ENCODE data around the gene CMC1.

Gene CMC1

GRCh38 chr3:28243424-28244106 is 2.1 kb downstream of the CMC1 start:
- DNase-seq (ENCODE audit: low read depth) = no peak
- no peak overlapping the region for H3K4me3 ChIP-seq (ENCODE audit: control insufficient read depth, low read depth, low read length)

GRCh38 chr3:28244491-28244890 is 3.1 kb downstream of the CMC1 start:
- no peak overlapping the region for H3K4me3 ChIP-seq (ENCODE audit: control insufficient read depth, low read depth, low read length)
- no peak for DNase-seq (ENCODE audit: low read depth)
- no peak for TF ChIP-seq CTCF (IDR thresholded peaks at IDR 0.05; ENCODE audit: control insufficient read depth, insufficient read depth, low read depth, low read length, missing control alignments)

More at GRCh38 chr3:28243424-28244106, 2.1 kb downstream of the CMC1 start:
- no peak for TF ChIP-seq CTCF (IDR thresholded peaks at IDR 0.05; ENCODE audit: control insufficient read depth, insufficient read depth, low read depth, low read length, missing control alignments)

- no peak for DNase-seq (ENCODE audit: low read depth)
- TF ChIP-seq CTCF (IDR thresholded peaks at IDR 0.05; ENCODE audit: control insufficient read depth, insufficient read depth, low read depth, low read length, missing control alignments) = no peak
- H3K4me3 ChIP-seq (ENCODE audit: control insufficient read depth, low read depth, low read length) = no peak overlapping the region
Observed at GRCh38 chr3:28247286-28247685, 5.9 kb downstream of the CMC1 start.

- no peak for TF ChIP-seq CTCF (IDR thresholded peaks at IDR 0.05; ENCODE audit: control insufficient read depth, insufficient read depth, low read depth, low read length, missing control alignments)
- no peak for DNase-seq (ENCODE audit: low read depth)
- no peak overlapping the region for H3K4me3 ChIP-seq (ENCODE audit: control insufficient read depth, low read depth, low read length)
Observed at GRCh38 chr3:28250999-28251398, 9.6 kb downstream of the CMC1 start.

GRCh38 chr3:28252001-28252431 is 10.6 kb downstream of the CMC1 start:
- no peak for TF ChIP-seq CTCF (IDR thresholded peaks at IDR 0.05; ENCODE audit: control insufficient read depth, insufficient read depth, low read depth, low read length, missing control alignments)
- no peak overlapping the region for H3K4me3 ChIP-seq (ENCODE audit: control insufficient read depth, low read depth, low read length)
- DNase-seq (ENCODE audit: low read depth) = no peak

GRCh38 chr3:28253040-28253715 is 11.8 kb downstream of the CMC1 start:
- no peak for TF ChIP-seq CTCF (IDR thresholded peaks at IDR 0.05; ENCODE audit: control insufficient read depth, insufficient read depth, low read depth, low read length, missing control alignments)
- DNase-seq (ENCODE audit: low read depth) = no peak
- H3K4me3 ChIP-seq (ENCODE audit: control insufficient read depth, low read depth, low read length) = no peak overlapping the region
